Measurements from ENCODE around the gene INPP1. TPM values are rescaled to one million over a fixed set of nuclear protein-coding genes. Genes with fewer than 3 reads are reported as not detected.

The INPP1 gene
- total RNA-seq, 1 donor from 2014 or later = 20.4 TPM

GRCh38 chr2:190367091-190367490 is 23.7 kb downstream of the INPP1 start:
- peaks cover 0 to 36% of the 10 kb centered on the region in 2 donors for H3K36me3 ChIP-seq
- no peaks in the 10 kb centered on the region for H3K4me1 ChIP-seq
- no peaks in the 10 kb centered on the region for H3K27me3 ChIP-seq
- TF ChIP-seq CTCF (IDR thresholded peaks at IDR 0.05) (no peak), POLR2AphosphoS5 (IDR thresholded peaks at IDR 0.05; ENCODE audit: insufficient read depth in 1 of 2, low read depth in 1 of 2) (no peak), POLR2A (IDR thresholded peaks at IDR 0.05) (no peak)
- H3K4me3 ChIP-seq = no peak overlapping the region
- H3K27ac ChIP-seq = no peak overlapping the region
- intact Hi-C loops (cut with DNase I) = no loop called here
- DNase-seq (ENCODE audit: extremely low spot score in 2 of 2) = no peak
- no peaks in the 10 kb centered on the region for H3K9me3 ChIP-seq

- no peak for DNase-seq (ENCODE audit: extremely low spot score in 2 of 2)
- H3K9me3 ChIP-seq = no peaks in the 10 kb centered on the region
- intact Hi-C loops (cut with DNase I) = no loop called here
- TF ChIP-seq POLR2A (IDR thresholded peaks at IDR 0.05) = no peak
- no peak for TF ChIP-seq POLR2AphosphoS5 (IDR thresholded peaks at IDR 0.05; ENCODE audit: insufficient read depth in 1 of 2, low read depth in 1 of 2)
- H3K27ac ChIP-seq = no peak overlapping the region
- no peak overlapping the region for H3K4me3 ChIP-seq
- no peaks in the 10 kb centered on the region for H3K4me1 ChIP-seq
- H3K36me3 ChIP-seq = peaks cover 0 to 32% of the 10 kb centered on the region in 2 donors
- no peaks in the 10 kb centered on the region for H3K27me3 ChIP-seq
Measured at GRCh38 chr2:190369635-190370034, 26.2 kb downstream of the INPP1 start.

DNA sequence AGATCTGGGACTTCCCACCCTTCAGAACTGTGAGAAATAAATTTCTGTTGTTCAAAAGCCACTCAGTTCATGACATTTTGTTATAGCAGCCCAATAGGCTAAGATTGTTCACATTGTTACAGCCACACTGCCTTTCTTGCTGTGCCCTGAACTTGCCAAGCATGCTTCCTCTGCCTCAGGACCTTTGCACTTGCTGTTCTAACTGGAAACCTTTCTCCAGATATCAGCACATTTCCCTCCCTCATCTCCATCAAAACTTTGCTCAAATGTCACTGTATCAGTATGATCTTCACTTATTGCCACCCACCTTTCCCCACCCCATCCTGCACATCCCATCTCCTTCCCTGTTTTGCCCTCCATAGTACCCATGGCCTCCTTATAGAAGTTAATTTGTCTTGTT is 32.7 kb downstream of the INPP1 start:
- TF ChIP-seq POLR2AphosphoS5 (IDR thresholded peaks at IDR 0.05; ENCODE audit: insufficient read depth in 1 of 2, low read depth in 1 of 2) = no peak
- no peak for TF ChIP-seq POLR2A (IDR thresholded peaks at IDR 0.05)
- TF ChIP-seq CTCF (IDR thresholded peaks at IDR 0.05) = no peak
- H3K4me1 ChIP-seq = no peaks in the 10 kb centered on the region
- intact Hi-C loops (cut with DNase I) = no loop called here
- H3K4me3 ChIP-seq = no peak overlapping the region
- no peaks in the 10 kb centered on the region for H3K9me3 ChIP-seq
- DNase-seq (ENCODE audit: extremely low spot score in 2 of 2) = no peak
- peaks cover 0 to 3% of the 10 kb centered on the region in 2 donors for H3K36me3 ChIP-seq
- H3K27me3 ChIP-seq = no peaks in the 10 kb centered on the region
- H3K27ac ChIP-seq = no peak overlapping the region

- no peak overlapping the region for H3K4me3 ChIP-seq
- TF ChIP-seq POLR2AphosphoS5 (IDR thresholded peaks at IDR 0.05; ENCODE audit: insufficient read depth in 1 of 2, low read depth in 1 of 2) (no peak), POLR2A (IDR thresholded peaks at IDR 0.05) (no peak), CTCF (IDR thresholded peaks at IDR 0.05) (no peak)
- intact Hi-C loops (cut with DNase I) = no loop called here
- H3K9me3 ChIP-seq = no peaks in the 10 kb centered on the region
- no peak overlapping the region for H3K27ac ChIP-seq
- DNase-seq (ENCODE audit: extremely low spot score in 2 of 2) = no peak
- H3K27me3 ChIP-seq = no peaks in the 10 kb centered on the region
- H3K4me1 ChIP-seq = no peaks in the 10 kb centered on the region
- no peaks in the 10 kb centered on the region for H3K36me3 ChIP-seq
Measured at GRCh38 chr2:190376591-190377245, 33.3 kb downstream of the INPP1 start.

DNA sequence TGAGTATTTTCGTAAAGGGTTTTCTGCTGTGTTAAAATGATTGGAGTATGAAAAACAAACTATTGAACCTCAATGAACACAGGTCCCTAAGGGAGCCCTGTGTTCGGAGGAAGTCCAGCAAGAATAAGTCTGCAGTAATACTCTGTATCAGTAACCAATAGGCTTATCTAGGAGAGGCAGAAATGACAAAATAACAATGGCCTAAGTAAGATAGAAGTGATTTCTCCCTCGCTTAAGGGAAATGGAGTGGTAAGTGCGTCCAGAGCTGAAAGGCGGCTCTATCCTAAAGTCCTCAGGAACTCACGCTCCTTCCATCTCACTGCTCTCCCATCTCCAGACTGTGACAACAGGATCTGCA is 35.5 kb downstream of the INPP1 start:
- no peaks in the 10 kb centered on the region for H3K27me3 ChIP-seq
- H3K36me3 ChIP-seq = no peaks in the 10 kb centered on the region
- no peak for DNase-seq (ENCODE audit: extremely low spot score in 2 of 2)
- H3K9me3 ChIP-seq = no peaks in the 10 kb centered on the region
- TF ChIP-seq POLR2AphosphoS5 (IDR thresholded peaks at IDR 0.05; ENCODE audit: insufficient read depth in 1 of 2, low read depth in 1 of 2) (no peak), CTCF (IDR thresholded peaks at IDR 0.05) (no peak)
- no peak overlapping the region for H3K27ac ChIP-seq
- no peaks in the 10 kb centered on the region for H3K4me1 ChIP-seq
- H3K4me3 ChIP-seq = no peak overlapping the region
- intact Hi-C loops (cut with DNase I) = no loop called here
